ENCODE measurements around the gene AP1AR.
"Not testable (repeated sequence)": the region's sequence is repeated elsewhere in the genome, so short reads cannot be mapped to it uniquely, and the experiment has no call there.

AP1AR gene

DNA sequence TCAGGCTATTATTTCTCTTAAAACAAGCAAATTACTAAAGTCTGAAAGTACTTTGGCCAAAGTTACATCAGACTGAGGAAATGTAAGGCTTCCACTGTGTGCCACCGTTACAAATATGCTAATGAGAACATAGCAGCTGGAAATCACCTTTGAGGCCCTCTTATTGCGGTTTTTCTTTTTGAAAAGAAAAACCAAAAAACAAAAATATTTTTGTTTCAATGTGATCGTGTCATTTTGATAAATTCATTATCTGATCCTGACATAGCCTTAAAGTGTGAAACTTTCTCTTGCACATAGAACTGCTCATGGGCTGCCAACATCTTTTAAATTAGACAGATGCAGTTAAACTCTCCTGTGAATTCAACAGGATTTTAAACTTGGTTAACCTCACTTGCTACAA, 56.9 kb downstream of the AP1AR start:
- no peak for DNase-seq (ENCODE audit: low read depth in 1 of 2, low spot score in 1 of 2)
- no peak for TF ChIP-seq JUND (IDR thresholded peaks at IDR 0.05; ENCODE audit: low read depth)
- in situ Hi-C loops (cut with HindIII; ENCODE audit: low pct_unique_long_range_greater_than_20kb, low sequenced_read_pairs): no loop called here

DNA sequence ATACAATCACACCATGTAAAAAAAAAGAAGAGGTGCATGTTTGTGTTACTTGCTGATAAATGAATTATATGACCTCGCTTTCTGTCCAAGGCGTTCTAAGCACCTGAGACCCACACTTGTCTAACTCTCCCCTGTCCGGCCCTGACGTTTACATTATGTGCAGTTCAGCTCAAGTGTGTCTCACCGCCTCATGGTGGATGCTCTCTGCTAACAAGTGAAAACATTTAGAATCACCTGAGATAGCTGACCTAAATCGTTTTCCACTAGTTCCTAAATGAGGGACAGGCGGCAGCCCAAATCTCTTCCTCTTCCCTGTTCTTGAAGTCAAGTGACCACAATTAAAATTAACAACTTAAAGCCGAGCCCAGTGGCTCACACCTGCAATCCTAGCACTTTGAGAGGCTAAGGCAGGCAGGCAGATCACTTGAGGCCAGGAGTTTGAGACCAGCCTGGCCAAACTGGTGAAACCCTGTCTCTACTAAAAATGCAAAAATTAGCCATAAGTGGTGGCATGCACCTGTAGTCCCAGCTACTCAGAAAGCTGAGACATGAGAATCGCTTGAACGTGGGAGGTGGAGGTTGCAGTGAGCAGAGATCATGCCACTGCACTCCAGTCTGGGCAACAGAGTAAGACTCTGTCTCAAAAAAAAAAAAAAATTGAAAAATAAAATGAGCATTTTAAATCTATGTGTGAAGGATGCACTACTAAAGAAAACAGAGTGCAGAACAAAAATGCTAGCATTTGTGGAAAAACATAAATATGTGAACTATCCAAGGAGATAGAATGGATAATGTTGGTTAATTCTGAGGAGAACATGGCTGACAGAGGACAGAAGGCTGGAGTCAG, 58.0 kb downstream of the AP1AR start:
- in situ Hi-C loops (cut with HindIII; ENCODE audit: low pct_unique_long_range_greater_than_20kb, low sequenced_read_pairs): no loop called here
- DNase-seq (ENCODE audit: low read depth in 1 of 2, low spot score in 1 of 2): no peak
- no peak for TF ChIP-seq JUND (IDR thresholded peaks at IDR 0.05; ENCODE audit: low read depth)

DNA sequence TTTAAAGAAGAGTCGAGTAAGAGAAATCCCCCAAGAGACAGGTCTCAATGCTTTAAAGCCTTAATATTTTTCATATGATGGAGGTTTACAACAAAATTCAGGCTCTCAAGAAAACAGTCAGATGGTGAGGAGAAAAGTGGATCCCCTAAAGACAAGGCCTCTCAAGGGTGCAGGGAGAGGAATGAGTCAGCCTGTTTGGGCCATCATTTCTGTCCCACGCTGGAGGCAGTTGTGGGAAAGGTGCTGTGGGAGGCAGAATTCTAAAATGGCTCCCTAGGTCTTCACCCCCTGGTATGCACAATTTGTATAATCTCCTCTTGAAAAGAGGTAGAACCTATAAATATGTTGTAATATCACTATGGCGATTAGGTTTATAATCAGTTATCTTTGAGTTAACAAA, 58.8 kb downstream of the AP1AR start:
- TF ChIP-seq JUND (IDR thresholded peaks at IDR 0.05; ENCODE audit: low read depth): no peak
- no peak for DNase-seq (ENCODE audit: low read depth in 1 of 2, low spot score in 1 of 2)
- in situ Hi-C loops (cut with HindIII; ENCODE audit: low pct_unique_long_range_greater_than_20kb, low sequenced_read_pairs): no loop called here

DNA sequence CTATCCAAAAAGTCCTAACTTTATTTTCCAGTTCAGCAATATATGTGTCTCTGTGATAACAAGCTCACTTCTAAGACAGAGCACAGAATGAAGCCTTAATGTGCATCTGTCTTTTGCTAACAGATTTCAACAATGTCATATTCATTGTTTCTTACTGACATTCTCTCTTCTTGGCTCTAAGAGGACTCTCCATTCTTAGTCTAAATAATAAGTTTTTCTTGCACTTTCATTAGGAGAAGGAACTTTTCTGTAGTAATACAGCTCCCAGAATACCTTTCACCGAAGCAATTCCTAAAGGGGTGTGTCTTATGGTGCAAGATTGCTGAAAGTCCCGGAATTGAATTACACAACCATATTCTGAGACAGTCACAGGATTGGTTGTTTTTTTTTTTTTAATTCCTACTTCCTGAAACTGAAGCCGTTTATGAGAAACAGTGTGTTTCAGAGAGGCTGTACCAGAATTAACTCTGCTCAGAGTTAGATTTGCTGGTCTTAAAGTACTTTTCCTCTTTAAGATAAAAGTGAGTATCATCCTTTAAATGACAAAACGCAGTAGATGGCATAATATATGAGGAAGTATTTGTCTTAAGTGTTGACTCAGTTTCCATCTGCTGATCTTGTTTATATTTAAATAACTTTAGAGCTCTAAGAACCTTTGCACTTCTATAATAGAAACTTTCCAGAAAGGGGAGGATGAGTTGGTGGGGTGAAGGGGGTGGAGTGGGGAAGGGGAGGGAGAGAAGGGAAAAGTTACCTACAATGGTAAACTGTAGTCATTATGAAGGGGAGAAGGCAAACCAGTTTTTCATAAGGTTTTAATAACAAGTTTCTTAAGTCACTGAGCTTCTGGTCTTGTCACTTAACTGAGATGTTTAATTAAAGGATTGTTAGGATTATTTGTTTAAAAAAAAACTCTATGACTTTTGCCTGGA, 65.6 kb downstream of the AP1AR start, which contains the start of gene ALPK1:
Gene ALPK1 (plus strand): TSS at position 421 of the 932 bp plus-strand sequence.
- peak; percentile 28 to 79 for DNase-seq (ENCODE audit: low read depth in 1 of 2, low spot score in 1 of 2)
- in situ Hi-C loops (cut with HindIII; ENCODE audit: low pct_unique_long_range_greater_than_20kb, low sequenced_read_pairs): no loop called here
- no peak for TF ChIP-seq JUND (IDR thresholded peaks at IDR 0.05; ENCODE audit: low read depth)

DNA sequence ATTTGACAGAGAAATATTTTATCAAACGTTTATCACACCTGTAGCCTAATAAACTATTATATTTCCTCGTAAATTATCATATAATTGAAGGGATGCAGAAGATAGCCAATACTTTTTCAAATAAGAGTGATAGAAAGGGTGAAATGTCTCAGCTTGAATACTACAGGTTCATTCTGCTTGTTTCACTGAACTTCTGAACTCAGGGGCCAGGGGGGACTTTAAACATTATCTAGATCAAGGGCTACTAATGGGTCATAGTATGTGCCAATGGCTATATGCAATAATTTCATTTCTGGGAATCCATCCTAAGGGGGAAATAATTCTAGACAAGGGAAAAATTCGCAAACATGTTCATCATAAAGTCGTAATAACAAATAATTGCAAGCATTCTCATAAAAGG, 68.1 kb downstream of the AP1AR start:
- in situ Hi-C loops (cut with HindIII; ENCODE audit: low pct_unique_long_range_greater_than_20kb, low sequenced_read_pairs): no loop called here
- TF ChIP-seq JUND (IDR thresholded peaks at IDR 0.05; ENCODE audit: low read depth): no peak
- no peak for DNase-seq (ENCODE audit: low read depth in 1 of 2, low spot score in 1 of 2)

DNA sequence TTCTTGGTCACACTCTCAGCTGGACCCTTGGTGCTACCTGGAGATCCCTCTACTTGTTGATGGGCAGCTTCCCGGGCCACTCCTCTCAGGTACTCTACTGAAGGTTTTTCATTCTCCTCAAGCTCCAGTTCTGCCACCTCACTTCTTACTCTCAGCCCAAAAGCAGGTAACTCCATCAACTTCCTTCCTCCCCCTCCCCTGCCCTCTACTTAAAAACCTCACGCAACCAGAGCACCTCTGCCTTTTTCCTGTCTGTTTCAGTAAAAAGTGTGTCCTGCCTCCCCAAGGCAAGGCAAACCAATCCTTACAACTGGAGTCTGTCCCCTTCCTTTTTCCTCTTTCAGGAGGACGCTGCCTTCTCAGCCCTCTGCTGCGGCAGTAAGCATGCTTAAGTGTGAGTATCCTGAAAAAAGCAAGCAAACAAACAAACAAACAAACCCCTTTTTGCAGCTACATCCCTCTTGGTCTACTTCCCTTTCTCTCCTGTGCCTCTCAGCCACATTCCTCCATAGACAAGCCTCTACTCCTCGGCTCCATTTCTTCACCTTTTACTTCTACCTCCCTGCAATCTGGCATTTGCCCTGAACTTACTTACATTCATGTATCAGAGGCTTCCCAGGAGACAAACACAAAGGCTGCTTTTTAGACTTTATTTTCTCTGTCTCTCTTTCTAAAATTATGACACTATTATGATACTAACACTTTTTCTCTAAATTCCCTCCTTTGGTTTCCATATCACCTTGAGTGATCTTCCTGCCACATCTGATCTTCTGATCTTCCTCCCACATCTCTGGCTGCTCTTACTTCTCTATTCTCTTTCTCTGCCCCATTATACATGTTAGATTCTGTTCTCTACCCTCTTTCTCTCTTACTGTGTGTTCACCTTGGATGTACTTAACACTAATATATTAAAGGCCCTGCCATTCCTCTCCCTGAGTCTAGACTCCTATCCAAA, 71.0 kb downstream of the AP1AR start:
- DNase-seq (ENCODE audit: low read depth in 1 of 2, low spot score in 1 of 2): no peak
- in situ Hi-C loops (cut with HindIII; ENCODE audit: low pct_unique_long_range_greater_than_20kb, low sequenced_read_pairs): no loop called here
- no peak for TF ChIP-seq JUND (IDR thresholded peaks at IDR 0.05; ENCODE audit: low read depth)

DNA sequence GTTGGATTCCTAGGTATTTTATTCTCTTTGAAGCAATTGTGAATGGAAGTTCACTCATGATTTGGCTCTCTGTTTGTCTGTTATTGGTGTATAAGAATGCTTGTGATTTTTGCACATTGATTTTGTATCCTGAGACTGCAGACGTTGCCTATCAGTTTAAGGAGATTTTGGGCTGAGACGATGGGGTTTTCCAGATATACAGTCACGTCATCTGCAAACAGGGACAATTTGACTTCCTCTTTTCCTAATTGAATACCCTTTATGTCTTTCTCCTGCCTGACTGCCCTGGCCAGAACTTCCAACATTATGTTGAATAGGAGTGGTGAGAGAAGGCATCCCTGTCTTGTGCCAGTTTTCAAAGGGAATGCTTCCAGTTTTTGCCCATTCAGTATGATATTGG, 73.9 kb downstream of the AP1AR start:
- DNase-seq (ENCODE audit: low read depth in 1 of 2, low spot score in 1 of 2); in situ Hi-C loops (cut with HindIII; ENCODE audit: low pct_unique_long_range_greater_than_20kb, low sequenced_read_pairs): not testable (repeated sequence)

DNA sequence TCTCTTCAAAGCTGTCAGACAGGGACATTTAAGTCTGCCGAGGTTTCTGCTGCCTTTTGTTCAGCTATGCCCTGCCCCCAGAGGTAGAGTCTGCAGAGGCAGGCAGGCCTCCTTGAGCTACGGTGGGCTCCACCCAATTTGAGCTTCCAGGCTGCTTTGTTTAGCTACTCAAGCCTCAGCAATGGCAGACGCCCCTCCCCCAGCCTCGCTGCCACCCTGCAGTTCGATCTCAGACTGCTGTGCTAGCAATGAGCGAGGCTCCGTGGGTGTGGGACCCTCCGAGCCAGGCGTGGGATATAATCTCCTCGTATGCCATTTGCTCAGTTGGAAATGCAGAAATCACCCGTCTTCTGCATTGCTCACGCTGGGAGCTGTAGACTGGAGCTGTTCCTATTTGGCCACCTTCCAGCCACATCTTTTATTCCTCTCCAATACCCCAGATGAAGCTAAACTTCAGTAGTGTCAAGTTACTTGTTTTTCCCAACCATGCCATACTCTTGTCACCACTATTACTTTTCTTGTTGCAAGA, 77.7 kb downstream of the AP1AR start:
- DNase-seq (ENCODE audit: low read depth in 1 of 2, low spot score in 1 of 2); in situ Hi-C loops (cut with HindIII; ENCODE audit: low pct_unique_long_range_greater_than_20kb, low sequenced_read_pairs): not testable (repeated sequence)

DNA sequence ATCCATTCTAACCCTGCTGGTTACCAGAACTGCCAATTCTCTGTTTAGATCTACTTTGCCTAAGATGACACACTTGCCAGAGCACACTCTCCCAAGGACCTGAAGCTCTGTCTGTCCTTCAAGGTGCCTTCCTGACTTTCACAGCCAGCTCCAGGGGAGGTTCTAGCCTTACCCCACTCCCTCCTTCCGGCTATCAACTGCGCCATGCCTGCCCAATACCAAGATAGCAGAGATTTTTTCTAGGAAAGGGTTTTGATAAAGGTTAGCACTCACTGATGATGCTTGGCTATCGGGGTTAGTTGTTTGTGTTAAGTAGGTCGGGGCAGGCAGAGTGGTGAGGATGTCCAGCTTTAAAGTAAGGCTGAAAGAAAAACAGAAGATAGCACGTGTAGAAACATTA, 79.9 kb downstream of the AP1AR start:
- in situ Hi-C loops (cut with HindIII; ENCODE audit: low pct_unique_long_range_greater_than_20kb, low sequenced_read_pairs): no loop called here
- no peak for TF ChIP-seq JUND (IDR thresholded peaks at IDR 0.05; ENCODE audit: low read depth)
- DNase-seq (ENCODE audit: low read depth in 1 of 2, low spot score in 1 of 2): no peak

DNA sequence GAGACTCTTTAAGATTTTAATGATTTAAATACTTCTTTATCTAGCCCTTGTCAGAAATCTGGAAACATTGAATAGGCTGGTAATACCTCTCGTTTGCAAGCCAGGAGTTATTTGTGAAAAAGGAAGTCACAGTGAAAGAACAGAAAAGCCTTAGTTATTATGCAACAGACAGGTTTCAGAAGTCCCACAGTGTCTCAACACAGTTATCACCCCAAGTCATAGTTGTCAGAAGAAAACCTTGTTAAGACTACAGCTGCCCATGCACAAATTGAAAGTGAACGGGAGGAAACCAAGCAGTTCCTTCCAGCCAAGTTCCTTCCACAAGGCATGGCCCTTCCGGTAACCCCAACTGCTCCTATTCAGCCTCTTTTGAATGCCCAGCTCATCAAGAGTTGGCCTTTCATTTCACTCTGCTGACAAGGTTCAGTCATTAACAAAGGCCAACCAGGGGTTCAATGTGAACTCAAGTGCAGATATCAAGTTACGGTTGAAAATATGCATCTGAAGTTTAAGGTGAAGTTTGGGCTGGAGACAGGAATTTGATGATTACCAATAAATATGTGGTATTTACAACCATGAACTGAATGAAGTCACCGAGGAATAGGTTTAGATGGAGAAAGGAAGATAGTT, 81.1 kb downstream of the AP1AR start:
- in situ Hi-C loops (cut with HindIII; ENCODE audit: low pct_unique_long_range_greater_than_20kb, low sequenced_read_pairs): no loop called here
- no peak for DNase-seq (ENCODE audit: low read depth in 1 of 2, low spot score in 1 of 2)
- TF ChIP-seq JUND (IDR thresholded peaks at IDR 0.05; ENCODE audit: low read depth): no peak

DNA sequence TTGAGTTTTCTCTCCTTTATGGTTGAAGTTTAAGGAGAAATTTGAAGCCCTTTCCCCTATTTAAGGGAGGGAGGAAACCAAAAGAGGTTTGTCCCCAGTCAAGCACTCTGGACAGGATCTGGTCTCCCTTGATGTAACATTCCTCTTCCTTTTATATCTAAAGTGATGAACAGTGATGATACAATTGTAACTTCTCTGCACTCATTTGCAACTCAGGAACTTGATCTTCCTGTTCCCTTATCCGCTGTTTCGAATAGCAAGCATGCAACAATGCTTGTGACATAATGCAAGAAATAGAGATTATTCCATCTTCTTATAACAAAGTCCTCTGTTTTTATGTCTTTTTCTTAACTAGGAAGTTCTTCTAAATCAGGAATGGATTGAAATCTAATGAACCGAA, 83.9 kb downstream of the AP1AR start:
- in situ Hi-C loops (cut with HindIII; ENCODE audit: low pct_unique_long_range_greater_than_20kb, low sequenced_read_pairs): no loop called here
- no peak for DNase-seq (ENCODE audit: low read depth in 1 of 2, low spot score in 1 of 2)
- TF ChIP-seq JUND (IDR thresholded peaks at IDR 0.05; ENCODE audit: low read depth): no peak

Data from T47D (cell line).